CD14-positive monocyte (primary cell): ENCODE data around the gene DEPDC1. TPM values are rescaled to one million over a fixed set of nuclear protein-coding genes. Genes with fewer than 3 reads are reported as not detected.

Experiments used
- DNase-seq, 3 donors: peaks; one replicate each; pipeline ENCODE4 v3.0.0-alpha.2; 2011 to 2022
- H2AFZ ChIP-seq: 2 replicates; pipeline ENCODE4 v1.6.0; 2012; ENCODE audit warnings: mild to moderate bottlenecking, low read depth, low read length, inconsistent platforms; ENCODE audit not compliant: insufficient read depth, poor library complexity, severe bottlenecking
- H3K27ac ChIP-seq, 2 donors: 1 replicate in 1 of 2; 2 replicates in 1 of 2; pipeline ENCODE4 v1.5.1; 2012 to 2013; ENCODE audit warnings: low read length in 2 of 2, control low read depth in 1 of 2, inconsistent platforms in 1 of 2, low read depth in 1 of 2, mild to moderate bottlenecking in 1 of 2
- H3K27me3 ChIP-seq, 2 donors: one replicate each; pipeline versions ENCODE4 v1.6.0 to v1.6.1; 2011 to 2013; ENCODE audit warnings: low read length in 2 of 2; ENCODE audit not compliant: control insufficient read depth in 2 of 2, insufficient read depth in 2 of 2
- H3K36me3 ChIP-seq, 2 donors: replicated peaks in 1 of 2; 1 replicate in 1 of 2; 2 replicates in 1 of 2; pipeline versions ENCODE4 v1.5.1 to v1.6.1; 2012 to 2013; ENCODE audit warnings: low read length in 2 of 2, control low read depth in 1 of 2, inconsistent platforms in 1 of 2, mild to moderate bottlenecking in 1 of 2; ENCODE audit not compliant: insufficient read depth in 2 of 2, control insufficient read depth in 1 of 2
- H3K4me1 ChIP-seq, 2 donors: 1 replicate in 1 of 2; 2 replicates in 1 of 2; pipeline versions ENCODE4 v1.5.1 to v1.6.1; 2012 to 2013; ENCODE audit warnings: low read length in 2 of 2, control low read depth in 1 of 2, inconsistent platforms in 1 of 2, mild to moderate bottlenecking in 1 of 2, moderate library complexity in 1 of 2; ENCODE audit not compliant: insufficient read depth in 2 of 2, control insufficient read depth in 1 of 2
- H3K4me2 ChIP-seq: replicated peaks from 2 replicates; pipeline ENCODE3; 2012; ENCODE audit warnings: low read length, moderate library complexity, mild to moderate bottlenecking; ENCODE audit not compliant: poor library complexity, severe bottlenecking; ENCODE audit errors: extremely low read depth
- H3K4me3 ChIP-seq, 3 experiments: fragments of 200-600 bp in 1 of 3; sonication (generic) in 1 of 3; replicated peaks in 1 of 3; 1 replicate in 2 of 3; 2 replicates in 1 of 3; pipeline ENCODE4 v1.5.1; 2011 to 2013; ENCODE audit warnings: low read length in 3 of 3, mild to moderate bottlenecking in 3 of 3, control low read depth in 2 of 3, low read depth in 2 of 3, inconsistent platforms in 1 of 3, moderate library complexity in 1 of 3
- H3K79me2 ChIP-seq: 2 replicates; pipeline ENCODE4 v1.6.0; 2012; ENCODE audit warnings: mild to moderate bottlenecking, control low read depth, inconsistent platforms, low read length, moderate library complexity; ENCODE audit not compliant: insufficient read depth
- H3K9ac ChIP-seq: 2 replicates; pipeline ENCODE4 v1.6.0; 2017; ENCODE audit warnings: low read length, mild to moderate bottlenecking; ENCODE audit not compliant: insufficient read depth, poor library complexity, severe bottlenecking
- H3K9me3 ChIP-seq, 2 donors: replicated peaks in 1 of 2; 1 replicate in 1 of 2; 2 replicates in 1 of 2; pipeline versions ENCODE4 v1.5.1 to v1.6.1; 2012 to 2013; ENCODE audit warnings: low read length in 2 of 2, control low read depth in 1 of 2; ENCODE audit not compliant: control insufficient read depth in 1 of 2, insufficient read depth in 1 of 2
- H4K20me1 ChIP-seq: 2 replicates; pipeline ENCODE4 v1.6.0; 2012; ENCODE audit warnings: mild to moderate bottlenecking, low read length, control low read depth, moderate library complexity; ENCODE audit not compliant: insufficient read depth
- H3K27ac Mint-ChIP-seq, 7 donors: one replicate each; pipeline ENCODE4 v1.8.0; 2020; ENCODE audit warnings: mild to moderate bottlenecking in 7 of 7, mixed read lengths in 7 of 7, moderate library complexity in 6 of 7, inconsistent platforms in 2 of 7
- H3K27me3 Mint-ChIP-seq, 3 donors: one replicate each; pipeline ENCODE4 v1.8.0; 2021 to 2022; ENCODE audit warnings: low read depth in 3 of 3, mild to moderate bottlenecking in 3 of 3, mixed read lengths in 3 of 3, moderate library complexity in 3 of 3, inconsistent platforms in 1 of 3
- H3K36me3 Mint-ChIP-seq, 2 donors: one replicate each; pipeline ENCODE4 v1.8.0; 2020; ENCODE audit warnings: mixed read lengths in 2 of 2, inconsistent platforms in 1 of 2, mild to moderate bottlenecking in 1 of 2
- H3K4me1 Mint-ChIP-seq: one replicate; pipeline ENCODE4 v1.8.0; 2020; ENCODE audit warnings: mild to moderate bottlenecking, mixed read lengths
- H3K4me3 Mint-ChIP-seq, 2 donors: one replicate each; pipeline ENCODE4 v1.8.0; 2020; ENCODE audit warnings: mild to moderate bottlenecking in 2 of 2, mixed read lengths in 2 of 2, moderate library complexity in 1 of 2
- H3K9me3 Mint-ChIP-seq, 7 donors: one replicate each; pipeline ENCODE4 v1.8.0; 2020 to 2022; ENCODE audit warnings: mixed read lengths in 7 of 7, mild to moderate bottlenecking in 6 of 7, moderate library complexity in 6 of 7, inconsistent platforms in 2 of 7
- CTCF ChIP-seq: fragments of 200-600 bp; IDR thresholded peaks from one replicate; pipeline ENCODE4 v1.8.0; 2022; ENCODE audit warnings: antibody characterized with exemption, mild to moderate bottlenecking
- WGBS: methylation state at CpG from one replicate; pipeline ENCODE4 v1.1.5; 2013; ENCODE audit warnings: missing lambda C conversion rate; ENCODE audit not compliant: insufficient coverage; 5-methylcytosine and 5-hydroxymethylcytosine counted together
- intact Hi-C, 2 donors: fragments of 100-400 bp; cut with micrococcal nuclease; formaldehyde crosslinking; loops; one replicate each; pipeline versions ENCODE4 v1.15.0 to v1.15.1; 2023
- polyA plus RNA-seq, 3 donors: library from polyadenylated mRNA; depleted of rRNA in 1 of 3; unstranded in 2 of 3; stranded (reverse) in 1 of 3; fragments of 300-500 nt in 2 of 3; fragments of >200 nt in 1 of 3; fragmentation: Illumina TruSeq in 2 of 3; gene quantifications; 1 replicate in 2 of 3; 2 replicates in 1 of 3; pipeline ENCODE4 v1.2.3, GENCODE V29; 2012 to 2021

DEPDC1 gene
- polyA plus RNA-seq, 3 donors = 0.04 to 0.24 TPM; not detected in 1

- no peak overlapping the region for H3K4me3 ChIP-seq
- no peaks in the 10 kb centered on the region for H3K9me3 ChIP-seq
- H3K27ac Mint-ChIP-seq = peak overlapping the region in 1 of 7 donors; percentile 14
- no peak overlapping the region for H2AFZ ChIP-seq
- H3K4me1 ChIP-seq = peaks cover 0 to under 1% of the 10 kb centered on the region in 2 donors
- no peak for TF ChIP-seq CTCF
- H3K4me2 ChIP-seq = no peak overlapping the region
- no peaks in the 10 kb centered on the region for H3K27me3 ChIP-seq
- peaks cover 36 to 51% of the 10 kb centered on the region in 2 donors for H3K36me3 Mint-ChIP-seq
- no peaks in the 10 kb centered on the region for H3K27me3 Mint-ChIP-seq
- no peak overlapping the region for H3K9ac ChIP-seq
- peaks cover 0 to 2% (median 0%) of the 10 kb centered on the region in 7 donors for H3K9me3 Mint-ChIP-seq
- WGBS = no CpG with 5 or more reads among the region's 2 CpGs
- H3K36me3 ChIP-seq = peaks cover 19 to 68% of the 10 kb centered on the region in 2 donors
- intact Hi-C loops = no loop called here
- no peaks in the 10 kb centered on the region for H4K20me1 ChIP-seq
- H3K4me1 Mint-ChIP-seq = peaks cover 12% of the 10 kb centered on the region
- H3K27ac ChIP-seq = peak overlapping the region in 1 of 2 donors; percentile 26
- no peak for DNase-seq
- no peak overlapping the region for H3K4me3 Mint-ChIP-seq
- peaks cover 52% of the 10 kb centered on the region for H3K79me2 ChIP-seq
Measured at GRCh38 chr1:68490046-68490651, 6.7 kb downstream of the DEPDC1 start.

GRCh38 chr1:68485431-68486022 is 11.4 kb downstream of the DEPDC1 start:
- Histone ChIP-seq H3K9ac (no peak overlapping the region), H3K4me1 (no peaks in the 10 kb centered on the region), H3K79me2 (peaks cover 6% of the 10 kb centered on the region), H2AFZ (no peak overlapping the region), H3K9me3 (no peaks in the 10 kb centered on the region), H3K4me3 (no peak overlapping the region), H4K20me1 (no peaks in the 10 kb centered on the region), H3K36me3 (peaks cover 36 to 86% of the 10 kb centered on the region in 2 donors), H3K27me3 (no peaks in the 10 kb centered on the region), H3K4me2 (no peak overlapping the region), H3K27ac (no peak overlapping the region)
- H3K36me3 Mint-ChIP-seq = peaks cover 53 to 66% of the 10 kb centered on the region in 2 donors
- H3K4me3 Mint-ChIP-seq = no peak overlapping the region
- intact Hi-C loops = no loop called here
- no CpG with 5 or more reads among the region's 3 CpGs for WGBS
- TF ChIP-seq CTCF = no peak
- no peaks in the 10 kb centered on the region for H3K27me3 Mint-ChIP-seq
- no peaks in the 10 kb centered on the region for H3K9me3 Mint-ChIP-seq
- no peaks in the 10 kb centered on the region for H3K4me1 Mint-ChIP-seq
- no peak for DNase-seq
- H3K27ac Mint-ChIP-seq = no peak overlapping the region
